ENCODE data around the gene GJE1.

DNA sequence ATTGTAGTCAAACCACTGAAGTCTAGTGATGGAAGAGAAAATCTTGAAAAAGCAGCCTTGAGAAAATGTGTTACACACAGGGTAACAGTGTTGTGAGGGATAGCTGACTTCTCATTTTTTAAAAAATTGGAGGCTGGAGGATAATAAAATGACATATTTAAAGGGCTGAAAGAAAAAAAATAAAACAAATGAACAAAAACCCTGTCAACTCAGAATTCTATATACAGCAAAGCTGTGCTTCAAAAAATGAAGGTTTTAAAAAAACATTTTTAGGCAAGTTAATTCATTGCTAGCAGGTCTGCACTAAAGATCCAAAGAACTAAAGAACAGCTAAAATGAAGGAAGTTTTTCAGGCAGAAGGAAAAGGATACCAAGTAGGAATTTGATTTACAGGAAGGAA, 45.4 kb downstream of the GJE1 start:
- TF ChIP-seq SUZ12 (IDR thresholded peaks at IDR 0.05; ENCODE audit: extremely low read depth, insufficient read depth, insufficient read length) (no peak), YY1 (IDR thresholded peaks at IDR 0.05; ENCODE audit: insufficient read depth, insufficient read length) (no peak)
